H1 (cell line): ENCODE data around the gene ALG9. TPM values are rescaled to one million over a fixed set of nuclear protein-coding genes. Genes with fewer than 3 reads are reported as not detected.

Experiments used
- CTCF ChIA-PET: fragments of 300-600 bp; sonication (Branson Sonifier 250); formaldehyde crosslinking; loops from one replicate; lab custom pipeline; 2021; ENCODE audit not compliant: partially characterized antibody; lab: Charles Lee
- POLR2A ChIA-PET: fragments of 300-600 bp; sonication (Branson Sonifier 250); formaldehyde crosslinking; loops from one replicate; lab custom pipeline; 2021; ENCODE audit warnings: inconsistent platforms; ENCODE audit not compliant: partially characterized antibody; lab: Charles Lee
- DNase-seq, 2 experiments: peaks; one replicate each; pipeline versions ENCODE4 v3.0.0 to v3.0.0-alpha.2; 2010 to 2022; ENCODE audit warnings: low spot score in 2 of 2, low read depth in 1 of 2, mixed read lengths in 1 of 2
- FAIRE-seq: peaks from 2 replicates; lab custom pipeline; 2011; peaks lifted over from hg19 to GRCh38; lab: Jason Lieb, UNC
- H2AFZ ChIP-seq: 2 replicates; pipeline ENCODE4 v1.8.1; 2012; ENCODE audit warnings: low read length, inconsistent platforms
- H2AK5ac ChIP-seq: 2 replicates; pipeline ENCODE4 v1.6.1; 2013; ENCODE audit warnings: low read depth, low read length
- H2BK120ac ChIP-seq: replicated peaks from 2 replicates; pipeline ENCODE3; 2013; ENCODE audit warnings: low read depth, low read length, inconsistent platforms
- H2BK12ac ChIP-seq: 2 replicates; pipeline ENCODE4 v1.6.1; 2013; ENCODE audit warnings: low read depth, low read length
- H2BK15ac ChIP-seq: 2 replicates; pipeline ENCODE4 v1.6.1; 2013; ENCODE audit warnings: low read length
- H2BK20ac ChIP-seq: 2 replicates; pipeline ENCODE4 v1.6.1; 2013; ENCODE audit warnings: low read length
- H2BK5ac ChIP-seq: 2 replicates; pipeline ENCODE4 v1.6.1; 2013; ENCODE audit warnings: low read depth, low read length
- H3K14ac ChIP-seq: 2 replicates; pipeline ENCODE4 v1.6.1; 2013; ENCODE audit warnings: inconsistent platforms; ENCODE audit not compliant: insufficient read length
- H3K18ac ChIP-seq: 2 replicates; pipeline ENCODE4 v1.6.1; 2013; ENCODE audit warnings: low read length; ENCODE audit errors: extremely low read depth
- H3K23ac ChIP-seq: 2 replicates; pipeline ENCODE4 v1.6.1; 2013; ENCODE audit warnings: inconsistent platforms; ENCODE audit not compliant: insufficient read length
- H3K23me2 ChIP-seq: 2 replicates; pipeline ENCODE4 v1.6.1; 2013; ENCODE audit warnings: low read depth, low read length
- H3K27ac ChIP-seq: 2 replicates; pipeline ENCODE4 v1.6.1; 2011; ENCODE audit warnings: low read depth, low read length, inconsistent platforms
- H3K27me3 ChIP-seq, 4 experiments: replicated peaks in 1 of 4; 1 replicate in 1 of 4; 2 replicates in 3 of 4; pipeline versions ENCODE4 v1.6.1 to v1.8.1; 2011 to 2013; ENCODE audit warnings: low read length in 3 of 4, mild to moderate bottlenecking in 3 of 4, inconsistent platforms in 2 of 4, mixed read lengths in 2 of 4, moderate library complexity in 1 of 4; ENCODE audit not compliant: control insufficient read depth in 3 of 4, insufficient read depth in 3 of 4; ENCODE audit errors: extremely low read depth in 1 of 4
- H3K36me3 ChIP-seq, 4 experiments: 2 replicates each; pipeline versions ENCODE4 v1.6.1 to v1.8.1; 2011 to 2013; ENCODE audit warnings: mild to moderate bottlenecking in 4 of 4, low read length in 3 of 4, moderate library complexity in 2 of 4, control low read depth in 1 of 4, inconsistent platforms in 1 of 4; ENCODE audit not compliant: insufficient read depth in 4 of 4, control insufficient read depth in 2 of 4
- H3K4ac ChIP-seq: replicated peaks from 2 replicates; pipeline ENCODE3; 2013; ENCODE audit warnings: low read length, low read depth, mixed read lengths, inconsistent platforms; ENCODE audit not compliant: insufficient read length
- H3K4me1 ChIP-seq, 4 experiments: replicated peaks in 1 of 4; 1 replicate in 1 of 4; 2 replicates in 3 of 4; pipeline versions ENCODE4 v1.6.1 to v1.8.1; 2011 to 2013; ENCODE audit warnings: low read length in 3 of 4, inconsistent platforms in 2 of 4, mixed read lengths in 1 of 4; ENCODE audit not compliant: insufficient read depth in 4 of 4, control insufficient read depth in 3 of 4
- H3K4me2 ChIP-seq, 2 experiments: 2 replicates each; pipeline versions ENCODE4 v1.6.1 to v1.8.1; 2011 to 2013; ENCODE audit warnings: low read depth in 2 of 2, low read length in 2 of 2, control low read depth in 1 of 2, inconsistent platforms in 1 of 2, mild to moderate bottlenecking in 1 of 2; ENCODE audit not compliant: insufficient read depth in 1 of 2
- H3K4me3 ChIP-seq, 4 experiments: fragments of 200-600, 300-600 bp in 1 of 4; sonication (generic), shearing (Covaris generic), sonication (Bioruptor Twin) in 1 of 4; 2 replicates each; pipeline versions ENCODE4 v1.5.1 to v1.8.1; 2011 to 2016; ENCODE audit warnings: low read length in 4 of 4, low read depth in 3 of 4, control low read depth in 2 of 4, inconsistent platforms in 2 of 4, mild to moderate bottlenecking in 2 of 4, mixed read lengths in 1 of 4, moderate library complexity in 1 of 4; ENCODE audit not compliant: insufficient read depth in 2 of 4; ENCODE audit errors: extremely low read depth in 1 of 4
- H3K56ac ChIP-seq: replicated peaks from 2 replicates; pipeline ENCODE3; 2013; ENCODE audit warnings: low read depth, mild to moderate bottlenecking, mixed read lengths, low read length, inconsistent platforms; ENCODE audit not compliant: insufficient read length
- H3K79me1 ChIP-seq: 2 replicates; pipeline ENCODE4 v1.6.1; 2013; ENCODE audit warnings: low read depth, low read length, control low read depth
- H3K79me2 ChIP-seq, 2 experiments: 2 replicates each; pipeline versions ENCODE4 v1.6.1 to v1.8.1; 2012 to 2013; ENCODE audit warnings: low read length in 2 of 2, mild to moderate bottlenecking in 2 of 2, inconsistent platforms in 1 of 2; ENCODE audit not compliant: insufficient read depth in 2 of 2, control insufficient read depth in 1 of 2
- H3K9ac ChIP-seq, 4 experiments: replicated peaks in 1 of 4; 1 replicate in 1 of 4; 2 replicates in 3 of 4; pipeline versions ENCODE4 v1.6.1 to v1.8.1; 2011 to 2013; ENCODE audit warnings: low read depth in 3 of 4, low read length in 3 of 4, control low read depth in 2 of 4, mild to moderate bottlenecking in 2 of 4, moderate library complexity in 2 of 4, inconsistent platforms in 1 of 4; ENCODE audit errors: extremely low read depth in 1 of 4
- H3K9me3 ChIP-seq, 2 experiments: 2 replicates each; pipeline versions ENCODE4 v1.6.1 to v1.8.1; 2012 to 2013; ENCODE audit warnings: mild to moderate bottlenecking in 2 of 2, moderate library complexity in 2 of 2, control low read depth in 1 of 2, inconsistent platforms in 1 of 2, low read depth in 1 of 2, low read length in 1 of 2, mixed read lengths in 1 of 2; ENCODE audit not compliant: insufficient read depth in 2 of 2
- H4K20me1 ChIP-seq, 2 experiments: replicated peaks in 1 of 2; 2 replicates each; pipeline versions ENCODE3 to v1.8.1; 2011 to 2013; ENCODE audit warnings: inconsistent platforms in 2 of 2, low read length in 2 of 2, mild to moderate bottlenecking in 1 of 2; ENCODE audit not compliant: insufficient read depth in 2 of 2, control insufficient read depth in 1 of 2
- H4K5ac ChIP-seq: 2 replicates; pipeline ENCODE4 v1.6.1; 2013; ENCODE audit warnings: low read length, low read depth, mixed read lengths, inconsistent platforms; ENCODE audit not compliant: insufficient read length
- H4K8ac ChIP-seq: 2 replicates; pipeline ENCODE4 v1.8.0; 2013; ENCODE audit warnings: mild to moderate bottlenecking, moderate library complexity, low read length, inconsistent platforms; ENCODE audit not compliant: insufficient read depth; ENCODE audit errors: extremely low read depth
- H4K91ac ChIP-seq: replicated peaks from 2 replicates; pipeline ENCODE3; 2013; ENCODE audit warnings: low read length, mixed read lengths, inconsistent platforms; ENCODE audit not compliant: insufficient read length
- CEBPB ChIP-seq: IDR thresholded peaks from 2 replicates; pipeline ENCODE4 v1.6.1; 2012; ENCODE audit warnings: low read depth, low read length
- EP300 ChIP-seq, 2 experiments: IDR thresholded peaks; 1 replicate in 1 of 2; 2 replicates in 1 of 2; pipeline ENCODE4 v1.6.1; 2011 to 2012; ENCODE audit warnings: low read depth in 2 of 2, low read length in 2 of 2, mild to moderate bottlenecking in 2 of 2, borderline replicate concordance in 1 of 2, inconsistent platforms in 1 of 2, moderate library complexity in 1 of 2
- POLR2A ChIP-seq, 2 experiments: IDR thresholded peaks; 1 replicate in 1 of 2; 2 replicates in 1 of 2; pipeline ENCODE4 v1.6.1; 2011; ENCODE audit warnings: low read depth in 2 of 2, low read length in 2 of 2, mild to moderate bottlenecking in 2 of 2; ENCODE audit errors: control extremely low read depth in 1 of 2
- RAD21 ChIP-seq, 2 experiments: IDR thresholded peaks in 1 of 2; conservative IDR thresholded peaks in 1 of 2; 2 replicates each; pipeline ENCODE4 v1.6.1; 2011; ENCODE audit warnings: low read depth in 2 of 2, low read length in 2 of 2, improper control_type of control experiment in 1 of 2, inconsistent platforms in 1 of 2, mild to moderate bottlenecking in 1 of 2, moderate library complexity in 1 of 2
- WGBS, 2 experiments: shearing (Covaris generic) in 1 of 2; methylation state at CpG; one replicate each; pipeline versions ENCODE4 v1.1.6 to v1.1.7; 2013 to 2015; ENCODE audit warnings: low lambda C conversion rate in 2 of 2, mixed read lengths in 2 of 2, inconsistent platforms in 1 of 2, low coverage in 1 of 2, missing lambda C conversion rate in 1 of 2; ENCODE audit not compliant: insufficient replicate concordance in 2 of 2, insufficient coverage in 1 of 2, insufficient read length in 1 of 2; ENCODE audit errors: extremely low coverage in 1 of 2, missing lambda C conversion rate in 1 of 2; 5-methylcytosine and 5-hydroxymethylcytosine counted together
- polyA plus RNA-seq, 7 experiments: library from polyadenylated mRNA; depleted of rRNA in 3 of 7; stranded (reverse) in 5 of 7; unstranded in 2 of 7; fragments of >200 nt in 5 of 7; fragments of 200-250 nt in 2 of 7; gene quantifications; 1 replicate in 5 of 7; 2 replicates in 1 of 7; 4 replicates in 1 of 7; pipeline versions ENCODE4 v1.2.1 to v1.2.3, GENCODE V29; 2011 to 2013; ENCODE audit warnings: missing spikeins in 2 of 7, mixed read lengths in 2 of 7
- total RNA-seq: library from RNA; stranded (reverse); fragmentation: NEBNext Ultra II Directional; extraction: Animal tissue kit (Norgen Biotek cat#: 25700); gene quantifications from 2 replicates; pipeline ENCODE4 v1.2.1, GENCODE V29; 2021

ALG9 gene
- total and polyA plus RNA-seq, 2 of the 8 experiments (the other 6 are each of a cell fraction or from before 2014, with no cell fraction given), result 23.5 to 24.5 TPM

- POLR2A ChIA-PET, result interaction anchor here (1.2 kb wide), 1 partner anchor 104 kb away, joined by 4 read pairs; no protein-coding TSS in a partner anchor
These were observed 7.0 kb upstream of the ALG9 start for GRCh38 chr11:111878385-111878848.

More at GRCh38 chr11:111878385-111878848, 7.0 kb upstream of the ALG9 start:
- H2BK12ac ChIP-seq, result peak overlapping the region; percentile 40; the same call in 1 of the 2 replicates
- H2BK15ac ChIP-seq, result no peak overlapping the region
- H4K20me1 ChIP-seq, result no peaks in the 10 kb centered on the region
- H3K56ac ChIP-seq, result peak overlapping the region; percentile 59
- peak; percentile 7 for FAIRE-seq
- 4% methylated on average over 13 of the region's 13 CpGs; no CpG with 5 or more reads in 1 of the 2 experiments for WGBS, 2 experiments
- no peaks in the 10 kb centered on the region for H3K27me3 ChIP-seq
- peaks cover 2% of the 10 kb centered on the region; the same call in 1 of the 2 replicates for H3K23me2 ChIP-seq
- no peaks in the 10 kb centered on the region for H3K79me2 ChIP-seq
- no peaks in the 10 kb centered on the region for H3K9me3 ChIP-seq
- peak overlapping the region; percentile 85; the same call in 1 of the 2 replicates for H4K8ac ChIP-seq
- CTCF ChIA-PET, result interaction anchor here (0.8 to 6.2 kb wide), 17 partner anchors 13 to 515 kb away, joined by 3 to 36 read pairs (median 4); no protein-coding TSS in a partner anchor
- H2AFZ ChIP-seq, result peak overlapping the region; percentile 96
- no peak overlapping the region for H3K14ac ChIP-seq
- peak overlapping the region; percentile 27 for H3K4ac ChIP-seq
- no peak overlapping the region for H3K23ac ChIP-seq
- no peak overlapping the region for H2AK5ac ChIP-seq
- H3K36me3 ChIP-seq, result no peaks in the 10 kb centered on the region
- peak overlapping the region; percentile 20; the same call in 1 of the 2 replicates for H3K18ac ChIP-seq
- H4K91ac ChIP-seq, result peak overlapping the region; percentile 76
- H4K5ac ChIP-seq, result peak overlapping the region; percentile 24
- peak overlapping the region; percentile 92 for H2BK5ac ChIP-seq
- peak overlapping the region; percentile 57 to 93 (median 82) for H3K4me3 ChIP-seq
- H3K27ac ChIP-seq, result peak overlapping the region; percentile 70
- DNase-seq, result no peak
- H2BK20ac ChIP-seq, result no peak overlapping the region
- no peak overlapping the region for H2BK120ac ChIP-seq
- peak overlapping the region; percentile 80 to 95 for H3K4me2 ChIP-seq
- 0 out of 2 replicates have a peak, but pooled peaks cover 2% of the 10 kb centered on the region for H3K79me1 ChIP-seq
- H3K4me1 ChIP-seq, result no peaks in the 10 kb centered on the region
- H3K9ac ChIP-seq, result peak overlapping the region; percentile 66 to 89 (median 74)
- TF ChIP-seq EP300 (IDR thresholded peaks at IDR 0.05; ENCODE audit: borderline replicate concordance in 1 of 2, low read depth in 2 of 2, low read length in 2 of 2) (no peak), POLR2A (IDR thresholded peaks at IDR 0.05; ENCODE audit: control extremely low read depth in 1 of 2, low read depth in 2 of 2, low read length in 2 of 2) (peak in 1 of 2 experiments; percentile 11; a peak in 1 of 3 replicates), CEBPB (no peak), RAD21 (IDR thresholded peaks at IDR 0.05 in 1 of 2, conservative IDR thresholded peaks at IDR 0.05 in 1 of 2; ENCODE audit: low read depth in 2 of 2, low read length in 2 of 2) (peak in 1 of 2 experiments; percentile 15; a peak in 1 of 4 replicates)
- TF ChIP-seq, all 59 proteins: peak for 2
